OCI-LY3 (cell line): ENCODE data around the gene MIPOL1.

Experiments
- H2AFZ ChIP-seq: fragments of 200-600, 300-600 bp; shearing (Covaris generic); 2 replicates; pipeline ENCODE4 v1.6.0; 2014; ENCODE audit warnings: antibody characterized with exemption, low read depth, low read length
- H3K27ac ChIP-seq: fragments of 200-600, 300-600 bp; sonication (generic); 2 replicates; pipeline ENCODE4 v1.5.1; 2014; ENCODE audit warnings: mild to moderate bottlenecking, low read length, moderate library complexity, mixed read lengths
- H3K27me3 ChIP-seq: fragments of 200-600, 300-600 bp; sonication (generic); 2 replicates; pipeline ENCODE4 v1.6.1; 2014; ENCODE audit warnings: low read depth, low read length, mixed read lengths
- H3K36me3 ChIP-seq: fragments of 200-600, 300-600 bp; sonication (generic); replicated peaks from 2 replicates; pipeline ENCODE3; 2014; ENCODE audit warnings: low read depth, low read length, mixed read lengths
- H3K4me1 ChIP-seq: fragments of 300-600, 200-600 bp; sonication (generic); 2 replicates; pipeline ENCODE4 v1.6.1; 2014; ENCODE audit warnings: low read length, mixed read lengths
- H3K4me2 ChIP-seq: fragments of 200-600, 300-600 bp; sonication (generic); 2 replicates; pipeline ENCODE4 v1.6.1; 2014; ENCODE audit warnings: low read length, mixed read lengths
- H3K4me3 ChIP-seq: fragments of 300-600, 200-600 bp; sonication (generic); 2 replicates; pipeline ENCODE4 v1.5.1; 2014; ENCODE audit warnings: antibody characterized with exemption, mild to moderate bottlenecking, low read length, moderate library complexity
- H3K79me2 ChIP-seq: fragments of 300-600, 200-600 bp; shearing (Covaris generic); 2 replicates; pipeline ENCODE4 v1.6.1; 2014; ENCODE audit warnings: mild to moderate bottlenecking, low read length, mixed read lengths
- H3K9ac ChIP-seq: fragments of 300-600, 200-600 bp; shearing (Covaris generic); 2 replicates; pipeline ENCODE4 v1.6.0; 2014; ENCODE audit warnings: mild to moderate bottlenecking, low read length, moderate library complexity
- H3K9me3 ChIP-seq: fragments of 200-600, 300-600 bp; shearing (Covaris generic); 2 replicates; pipeline ENCODE4 v1.6.1; 2014; ENCODE audit warnings: low read length, mixed read lengths; ENCODE audit not compliant: insufficient read depth
- H4K20me1 ChIP-seq: fragments of 200-600, 300-600 bp; sonication (generic); 2 replicates; pipeline ENCODE4 v1.6.1; 2016; ENCODE audit warnings: low read length, mixed read lengths; ENCODE audit not compliant: insufficient read depth
- EZH2phosphoT487 ChIP-seq: fragments of 200-600 bp; shearing (Covaris generic); IDR thresholded peaks from 2 replicates; pipeline ENCODE4 v1.6.1; 2018; ENCODE audit warnings: antibody characterized with exemption, mixed run types, low read depth
- TF ChIP-seq, protein P1 (sequence below): fragments of 200-600, 300-600 bp; sonication (generic); IDR thresholded peaks from 2 replicates; pipeline ENCODE4 v1.5.1; 2014; ENCODE audit warnings: antibody characterized with exemption, low read length, low read depth

MIPOL1 gene

DNA sequence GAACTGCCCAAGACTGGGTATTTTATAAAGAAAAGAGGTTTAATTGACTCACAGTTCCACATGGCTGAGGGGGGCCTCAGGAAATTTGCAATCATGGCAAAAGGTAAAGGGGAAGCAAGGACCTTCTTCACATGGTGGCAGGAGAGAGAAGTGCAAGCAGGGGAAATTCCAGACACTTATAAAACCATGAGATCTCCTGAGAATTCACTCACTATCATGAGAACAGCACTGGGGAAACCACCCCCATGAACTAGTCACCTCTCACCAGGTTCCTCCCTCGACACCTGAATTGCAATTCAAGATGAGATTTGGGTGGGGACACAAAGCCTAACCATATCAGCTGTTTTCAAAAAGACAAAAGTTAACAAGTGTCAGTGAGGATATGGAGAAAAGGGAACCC is 284.7 kb downstream of the MIPOL1 start:
- no peak overlapping the region for H3K4me2 ChIP-seq
- no peaks in the 10 kb centered on the region for H3K9me3 ChIP-seq
- H3K79me2 ChIP-seq: no peaks in the 10 kb centered on the region
- H4K20me1 ChIP-seq: no peaks in the 10 kb centered on the region
- no peaks in the 10 kb centered on the region for H3K4me1 ChIP-seq
- H2AFZ ChIP-seq: no peak overlapping the region
- H3K27me3 ChIP-seq: no peaks in the 10 kb centered on the region
- TF ChIP-seq EZH2phosphoT487: no peak
- TF ChIP-seq, protein P1, sequence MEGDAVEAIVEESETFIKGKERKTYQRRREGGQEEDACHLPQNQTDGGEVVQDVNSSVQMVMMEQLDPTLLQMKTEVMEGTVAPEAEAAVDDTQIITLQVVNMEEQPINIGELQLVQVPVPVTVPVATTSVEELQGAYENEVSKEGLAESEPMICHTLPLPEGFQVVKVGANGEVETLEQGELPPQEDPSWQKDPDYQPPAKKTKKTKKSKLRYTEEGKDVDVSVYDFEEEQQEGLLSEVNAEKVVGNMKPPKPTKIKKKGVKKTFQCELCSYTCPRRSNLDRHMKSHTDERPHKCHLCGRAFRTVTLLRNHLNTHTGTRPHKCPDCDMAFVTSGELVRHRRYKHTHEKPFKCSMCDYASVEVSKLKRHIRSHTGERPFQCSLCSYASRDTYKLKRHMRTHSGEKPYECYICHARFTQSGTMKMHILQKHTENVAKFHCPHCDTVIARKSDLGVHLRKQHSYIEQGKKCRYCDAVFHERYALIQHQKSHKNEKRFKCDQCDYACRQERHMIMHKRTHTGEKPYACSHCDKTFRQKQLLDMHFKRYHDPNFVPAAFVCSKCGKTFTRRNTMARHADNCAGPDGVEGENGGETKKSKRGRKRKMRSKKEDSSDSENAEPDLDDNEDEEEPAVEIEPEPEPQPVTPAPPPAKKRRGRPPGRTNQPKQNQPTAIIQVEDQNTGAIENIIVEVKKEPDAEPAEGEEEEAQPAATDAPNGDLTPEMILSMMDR: no peak
- no peak overlapping the region for H3K27ac ChIP-seq
- no peaks in the 10 kb centered on the region for H3K36me3 ChIP-seq
- H3K4me3 ChIP-seq: no peak overlapping the region
- H3K9ac ChIP-seq: no peak overlapping the region

DNA sequence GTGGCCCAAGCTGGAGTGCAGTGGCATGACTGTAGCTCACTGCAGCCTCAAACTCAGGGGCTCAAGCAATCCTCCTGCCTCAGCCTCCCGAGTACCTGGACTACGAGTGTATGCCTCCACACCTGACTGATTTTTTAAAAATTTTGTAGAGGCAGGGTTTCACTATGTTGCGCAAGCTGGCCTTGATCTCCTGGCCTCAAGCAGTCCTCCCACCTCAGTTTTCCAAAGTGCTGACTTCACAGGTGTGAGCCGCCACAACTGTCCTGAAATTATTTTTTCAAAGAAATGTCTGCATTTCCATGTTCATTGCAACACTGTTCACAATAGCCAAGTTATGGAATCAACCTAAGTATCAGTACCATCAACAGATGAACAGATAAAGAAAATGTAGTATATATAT is 285.9 kb downstream of the MIPOL1 start:
- H3K9ac ChIP-seq: no peak overlapping the region
- no peaks in the 10 kb centered on the region for H3K36me3 ChIP-seq

DNA sequence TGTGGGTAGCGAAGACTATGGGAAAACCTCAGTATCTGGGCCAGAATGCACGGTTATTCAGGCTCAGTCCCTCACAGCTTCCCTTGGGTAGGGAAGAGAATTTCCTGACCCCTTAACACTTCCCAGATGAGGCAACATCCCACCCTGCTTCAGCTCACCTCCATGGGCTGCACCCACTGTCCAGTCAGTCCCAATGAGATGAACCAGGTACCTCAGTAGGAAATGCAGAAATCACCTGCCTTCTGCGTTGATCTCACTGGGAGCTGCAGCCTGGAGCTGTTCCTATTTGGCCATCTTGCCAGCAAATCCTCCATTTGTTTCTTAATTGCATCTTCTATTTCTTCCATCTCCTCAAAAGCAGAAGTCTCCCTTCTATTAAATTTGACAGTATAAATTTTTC is 292.9 kb downstream of the MIPOL1 start:
- Histone ChIP-seq H3K4me1 (no peaks in the 10 kb centered on the region), H3K27me3 (no peaks in the 10 kb centered on the region), H3K4me3 (no peak overlapping the region), H3K4me2 (no peak overlapping the region), H3K9me3 (no peaks in the 10 kb centered on the region), H3K79me2 (no peaks in the 10 kb centered on the region), H4K20me1 (no peaks in the 10 kb centered on the region), H3K36me3 (no peaks in the 10 kb centered on the region), H3K9ac (no peak overlapping the region), H2AFZ (no peak overlapping the region), H3K27ac (no peak overlapping the region)
- TF ChIP-seq EZH2phosphoT487: no peak
- TF ChIP-seq, protein P1: no peak

More for the DNA sequence above, 285.9 kb downstream of the MIPOL1 start:
- no peak overlapping the region for H3K27ac ChIP-seq
- H3K4me1 ChIP-seq: no peaks in the 10 kb centered on the region
- H4K20me1 ChIP-seq: no peaks in the 10 kb centered on the region
- H3K4me3 ChIP-seq: no peak overlapping the region
- TF ChIP-seq EZH2phosphoT487: no peak
- TF ChIP-seq, protein P1: no peak
- no peaks in the 10 kb centered on the region for H3K9me3 ChIP-seq
- no peak overlapping the region for H3K4me2 ChIP-seq
- H3K27me3 ChIP-seq: no peaks in the 10 kb centered on the region
- H3K79me2 ChIP-seq: no peaks in the 10 kb centered on the region
- no peak overlapping the region for H2AFZ ChIP-seq

DNA sequence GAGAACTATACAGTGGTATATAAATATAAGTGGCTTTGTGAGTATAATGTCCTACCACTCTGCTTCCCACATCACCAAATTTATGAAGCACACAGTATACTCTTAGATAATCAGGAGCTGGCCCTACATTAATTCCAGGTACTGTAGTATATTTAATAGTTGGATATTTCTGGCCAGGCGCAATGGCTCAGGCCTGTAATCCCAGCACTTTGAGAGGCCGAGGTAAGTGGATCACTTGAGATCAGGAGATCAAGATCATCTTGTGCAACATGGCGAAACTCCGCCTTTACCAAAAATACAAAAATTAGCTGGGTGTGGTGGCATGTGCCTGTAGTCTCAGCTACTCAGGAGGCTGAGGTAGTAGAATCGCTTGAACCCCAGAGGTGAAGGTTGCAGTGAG is 293.3 kb downstream of the MIPOL1 start:
- TF ChIP-seq, protein P1: no peak
- TF ChIP-seq EZH2phosphoT487: no peak
- no peaks in the 10 kb centered on the region for H4K20me1 ChIP-seq
- H3K36me3 ChIP-seq: no peaks in the 10 kb centered on the region
- H3K27ac ChIP-seq: no peak overlapping the region
- no peaks in the 10 kb centered on the region for H3K79me2 ChIP-seq
- no peaks in the 10 kb centered on the region for H3K27me3 ChIP-seq
- H2AFZ ChIP-seq: no peak overlapping the region
- H3K9ac ChIP-seq: no peak overlapping the region
- no peaks in the 10 kb centered on the region for H3K9me3 ChIP-seq
- no peak overlapping the region for H3K4me3 ChIP-seq
- no peaks in the 10 kb centered on the region for H3K4me1 ChIP-seq
- H3K4me2 ChIP-seq: no peak overlapping the region
